SK-N-SH (cell line): ENCODE data around the gene GXYLT2. TPM values are rescaled to one million over a fixed set of nuclear protein-coding genes. Genes with fewer than 3 reads are reported as not detected.
A peak's percentile ranks its signal among the peaks of the same experiment; 100 is the strongest.

ENCODE experiments used
- CTCF ChIA-PET: fragments of 300-600, 350-600 bp; formaldehyde crosslinking; extraction: SDS; loops from one replicate; lab custom pipeline; 2021; lab: Yijun Ruan, JAX
- POLR2A ChIA-PET: fragments of 350-600 bp; sonication (Branson Sonifier 250); formaldehyde crosslinking; extraction: SDS; loops from one replicate; lab custom pipeline; 2020; ENCODE audit warnings: antibody characterized with exemption, inconsistent platforms; lab: Yijun Ruan, JAX
- DNase-seq: peaks from one replicate; pipeline ENCODE4 v3.0.0; 2012
- H2AFZ ChIP-seq: fragments of 200-600 bp; sonication (generic); 2 replicates; pipeline ENCODE4 v1.8.1; 2016; ENCODE audit warnings: antibody characterized with exemption, mild to moderate bottlenecking, low read depth
- H3F3A ChIP-seq: fragments of 200-600 bp; sonication (generic); replicated peaks from 2 replicates; pipeline ENCODE3; 2016; ENCODE audit warnings: antibody characterized with exemption, mild to moderate bottlenecking; ENCODE audit not compliant: insufficient read depth
- H3K27ac ChIP-seq, 2 experiments: fragments of 200-500 bp in 1 of 2; fragments of 200-600 bp in 1 of 2; sonication (Bioruptor generic) in 1 of 2; sonication (generic), shearing (Covaris generic) in 1 of 2; 2 replicates each; pipeline versions ENCODE4 v1.5.1 to v1.6.1; 2014 to 2016; ENCODE audit warnings: low read depth in 2 of 2, inconsistent platforms in 1 of 2, low read length in 1 of 2, mild to moderate bottlenecking in 1 of 2, mixed read lengths in 1 of 2
- H3K27me3 ChIP-seq: fragments of 200-600 bp; sonication (generic), shearing (Covaris generic); 2 replicates; pipeline ENCODE4 v1.6.1; 2016; ENCODE audit warnings: mixed run types; ENCODE audit not compliant: insufficient read depth
- H3K36me3 ChIP-seq, 2 experiments: fragments of 200-500 bp in 1 of 2; fragments of 200-600 bp in 1 of 2; sonication (Bioruptor generic) in 1 of 2; sonication (generic) in 1 of 2; replicated peaks in 1 of 2; 2 replicates each; pipeline versions ENCODE3 to v1.5.1; 2014 to 2016; ENCODE audit warnings: low read length in 1 of 2, mild to moderate bottlenecking in 1 of 2; ENCODE audit not compliant: insufficient read depth in 2 of 2, control insufficient read depth in 1 of 2
- H3K4me1 ChIP-seq, 2 experiments: fragments of 200-500 bp in 1 of 2; fragments of 200-600 bp in 1 of 2; sonication (Bioruptor generic) in 1 of 2; sonication (generic), shearing (Covaris generic) in 1 of 2; 2 replicates each; pipeline versions ENCODE4 v1.5.1 to v1.6.1; 2014 to 2016; ENCODE audit warnings: low read depth in 1 of 2, low read length in 1 of 2, mixed run types in 1 of 2; ENCODE audit not compliant: insufficient read depth in 2 of 2, control insufficient read depth in 1 of 2
- H3K4me2 ChIP-seq: fragments of 200-600 bp; sonication (generic), shearing (Covaris generic); 2 replicates; pipeline ENCODE4 v1.6.1; 2017; ENCODE audit warnings: mixed run types
- H3K4me3 ChIP-seq, 2 experiments: fragments of 200-500 bp in 1 of 2; fragments of 200-600 bp in 1 of 2; sonication (Bioruptor generic) in 1 of 2; sonication (generic), shearing (Covaris generic) in 1 of 2; 2 replicates each; pipeline versions ENCODE4 v1.5.1 to v1.8.1; 2014 to 2016; ENCODE audit warnings: low read depth in 2 of 2, inconsistent platforms in 1 of 2, low read length in 1 of 2, mild to moderate bottlenecking in 1 of 2, mixed read lengths in 1 of 2, moderate library complexity in 1 of 2
- H3K79me2 ChIP-seq: fragments of 200-600 bp; sonication (generic); 2 replicates; pipeline ENCODE4 v1.8.1; 2017; ENCODE audit warnings: mild to moderate bottlenecking; ENCODE audit not compliant: insufficient read depth
- H3K9ac ChIP-seq: fragments of 200-600 bp; sonication (generic); 2 replicates; pipeline ENCODE4 v1.6.1; 2017; ENCODE audit warnings: mixed run types
- H3K9me2 ChIP-seq: fragments of 200-600 bp; sonication (generic); 2 replicates; pipeline ENCODE4 v1.6.1; 2017; ENCODE audit warnings: mixed run types
- H3K9me3 ChIP-seq: fragments of 200-600 bp; sonication (generic); 2 replicates; pipeline ENCODE4 v1.6.1; 2017; ENCODE audit warnings: mixed run types, mild to moderate bottlenecking, moderate library complexity
- H4K20me1 ChIP-seq: fragments of 200-600 bp; sonication (generic); 2 replicates; pipeline ENCODE4 v1.6.1; 2017; ENCODE audit warnings: mild to moderate bottlenecking, mixed run types; ENCODE audit not compliant: insufficient read depth
- CTCF ChIP-seq: fragments of 200-600 bp; sonication (generic); IDR thresholded peaks from 2 replicates; pipeline ENCODE4 v1.6.1; 2017; ENCODE audit warnings: antibody characterized with exemption, mild to moderate bottlenecking, moderate library complexity
- EP300 ChIP-seq, 2 experiments: IDR thresholded peaks; 2 replicates each; pipeline versions ENCODE4 v1.4.0 to v1.6.1; 2012; ENCODE audit warnings: borderline replicate concordance in 1 of 2, low read depth in 1 of 2, low read length in 1 of 2
- FOXJ3 ChIP-seq: sonication (generic); formaldehyde crosslinking; IDR thresholded peaks from 2 replicates; pipeline ENCODE4 v1.5.1; 2020; ENCODE audit warnings: mild to moderate bottlenecking, missing genetic modification reagents
- FOXM1 ChIP-seq: IDR thresholded peaks from 2 replicates; pipeline ENCODE4 v1.4.0; 2012; ENCODE audit warnings: low read depth, mild to moderate bottlenecking
- GATA2 ChIP-seq: sonication (generic); formaldehyde crosslinking; IDR thresholded peaks from 2 replicates; pipeline ENCODE4 v1.5.0; 2020; ENCODE audit warnings: mild to moderate bottlenecking, missing genetic modification reagents
- JUND ChIP-seq: IDR thresholded peaks from 2 replicates; pipeline ENCODE4 v1.4.0; 2012
- NRF1 ChIP-seq: IDR thresholded peaks from 2 replicates; pipeline ENCODE4 v1.6.1; 2012; ENCODE audit warnings: low read depth, mild to moderate bottlenecking, low read length
- PBX3 ChIP-seq: IDR thresholded peaks from 2 replicates; pipeline ENCODE4; 2012
- POLR2AphosphoS5 ChIP-seq: IDR thresholded peaks from 2 replicates; pipeline ENCODE4 v1.6.1; 2012; ENCODE audit warnings: low read depth, low read length
- RAD21 ChIP-seq: IDR thresholded peaks from 2 replicates; pipeline ENCODE4 v1.6.1; 2012; ENCODE audit warnings: mild to moderate bottlenecking, low read length
- RCOR1 ChIP-seq: fragments of 150-350 bp; IDR thresholded peaks from 2 replicates; pipeline ENCODE4 v1.6.1; 2017; ENCODE audit warnings: antibody characterized with exemption, low read length
- REST ChIP-seq: IDR thresholded peaks from 2 replicates; pipeline ENCODE4 v1.6.1; 2012; ENCODE audit warnings: mild to moderate bottlenecking, low read depth, low read length, moderate library complexity
- RXRA ChIP-seq: IDR thresholded peaks from 2 replicates; pipeline ENCODE4 v1.4.0; 2012; ENCODE audit warnings: low read depth, mild to moderate bottlenecking, borderline replicate concordance
- SIN3A ChIP-seq: IDR thresholded peaks from 2 replicates; pipeline ENCODE4 v1.6.1; 2012; ENCODE audit warnings: low read depth, mild to moderate bottlenecking, low read length, moderate library complexity, borderline replicate concordance
- SMC3 ChIP-seq: IDR thresholded peaks from 2 replicates; pipeline ENCODE4 v1.6.1; 2012; ENCODE audit warnings: low read depth, low read length, improper control_type of control experiment
- TAF1 ChIP-seq: IDR thresholded peaks from 2 replicates; pipeline ENCODE4 v1.6.1; 2012; ENCODE audit warnings: low read depth, mild to moderate bottlenecking, low read length, moderate library complexity, borderline replicate concordance
- TCF12 ChIP-seq: IDR thresholded peaks from 2 replicates; pipeline ENCODE4 v1.4.0; 2012
- TEAD4 ChIP-seq: IDR thresholded peaks from 2 replicates; pipeline ENCODE4 v1.4.0; 2012; ENCODE audit warnings: mild to moderate bottlenecking, borderline replicate concordance; ENCODE audit not compliant: insufficient read depth
- USF1 ChIP-seq: IDR thresholded peaks from 2 replicates; pipeline ENCODE4 v1.4.0; 2012; ENCODE audit warnings: low read depth, borderline replicate concordance
- USF2 ChIP-seq: fragments of 150-350 bp; IDR thresholded peaks from 2 replicates; pipeline ENCODE4 v1.6.1; 2017; ENCODE audit warnings: antibody characterized with exemption, low read length, low read depth, borderline replicate concordance
- ZBTB33 ChIP-seq: IDR thresholded peaks from 2 replicates; pipeline ENCODE4 v1.4.0; 2012; ENCODE audit warnings: low read depth, borderline replicate concordance
- WGBS: methylation state at CpG from one replicate; pipeline ENCODE4 v1.1.6; 2017; ENCODE audit warnings: low lambda C conversion rate; 5-methylcytosine and 5-hydroxymethylcytosine counted together
- polyA plus RNA-seq, 3 experiments: library from polyadenylated mRNA; depleted of rRNA; stranded (reverse); fragments of >200 nt; gene quantifications; 2 replicates each; pipeline ENCODE4 v1.2.3, GENCODE V29; 2012

The GXYLT2 gene
- polyA plus RNA-seq, 1 of the 3 experiments (the other 2 are of a cell fraction): 9.1 TPM

GRCh38 chr3:72891053-72891855 is 3.4 kb downstream of the GXYLT2 start:
- DNase-seq: peak; percentile 63
- peaks cover 22% of the 10 kb centered on the region; the same call in 1 of the 2 replicates for H3K79me2 ChIP-seq
- H3F3A ChIP-seq: peaks cover 30% of the 10 kb centered on the region
- POLR2A ChIA-PET: no interaction called here
- no peaks in the 10 kb centered on the region for H3K9me3 ChIP-seq
- peak overlapping the region; percentile 88 to 92 for H3K27ac ChIP-seq
- CTCF ChIA-PET: interaction anchor here (0.8 to 2.0 kb wide), 7 partner anchors 17 to 1016 kb away, joined by 3 to 12 read pairs (median 3); no protein-coding TSS in a partner anchor
- peaks cover 23 to 29% of the 10 kb centered on the region in 2 experiments; a peak in 3 of 4 replicates for H3K4me1 ChIP-seq
- no peaks in the 10 kb centered on the region for H4K20me1 ChIP-seq
- H3K4me3 ChIP-seq: peak overlapping the region in 1 of 2 experiments; percentile 46; a peak in 2 of 4 replicates
- H3K36me3 ChIP-seq: no peaks in the 10 kb centered on the region
- WGBS: 7% methylated on average over 8 of the region's 8 CpGs
- peak overlapping the region; percentile 44; the same call in 1 of the 2 replicates for H3K9ac ChIP-seq
- 0 out of 2 replicates have a peak overlapping the region, but pooled peaks have one; percentile 9 for H2AFZ ChIP-seq
- no peaks in the 10 kb centered on the region for H3K9me2 ChIP-seq
- peak overlapping the region; percentile 68 for H3K4me2 ChIP-seq
- no peaks in the 10 kb centered on the region for H3K27me3 ChIP-seq
- TF ChIP-seq ZBTB33 (peak; percentile 71; the same call in 1 of the 2 replicates), SMC3 (no peak), CTCF (peak; percentile 30), EP300 (IDR thresholded peaks at IDR 0.05; ENCODE audit: borderline replicate concordance in 1 of 2, low read depth in 1 of 2, low read length in 1 of 2) (peak; percentile 38 to 81; a peak in 2 of 4 replicates), RCOR1 (0 out of 2 replicates have a peak, but pooled peaks have one; percentile 22), RAD21 (peak; percentile 47), REST (peak; percentile 19; the same call in 1 of the 2 replicates), SIN3A (peak; percentile 72; the same call in 1 of the 2 replicates), PBX3 (peak; percentile 88), NRF1 (no peak), POLR2AphosphoS5 (peak; percentile 80), TCF12 (peak; percentile 98), FOXJ3 (CRISPR knock-in tag) (no peak), GATA2 (CRISPR knock-in tag) (no peak), RXRA (peak; percentile 58; the same call in 1 of the 2 replicates), TAF1 (peak; percentile 29; the same call in 1 of the 2 replicates), JUND (peak; percentile 35), FOXM1 (no peak), USF2 (no peak), TEAD4 (peak; percentile 72), USF1 (no peak)
